GM19043 (cell line): Measurements from ENCODE around the gene TOGARAM2.

Experiments used
- ATAC-seq: cut with Tn5 transposase; IDR thresholded peaks from one replicate; pipeline ENCODE4 v1.9.1; 2021; ENCODE audit warnings: low read depth; ENCODE audit not compliant: unreplicated experiment

Gene TOGARAM2

DNA sequence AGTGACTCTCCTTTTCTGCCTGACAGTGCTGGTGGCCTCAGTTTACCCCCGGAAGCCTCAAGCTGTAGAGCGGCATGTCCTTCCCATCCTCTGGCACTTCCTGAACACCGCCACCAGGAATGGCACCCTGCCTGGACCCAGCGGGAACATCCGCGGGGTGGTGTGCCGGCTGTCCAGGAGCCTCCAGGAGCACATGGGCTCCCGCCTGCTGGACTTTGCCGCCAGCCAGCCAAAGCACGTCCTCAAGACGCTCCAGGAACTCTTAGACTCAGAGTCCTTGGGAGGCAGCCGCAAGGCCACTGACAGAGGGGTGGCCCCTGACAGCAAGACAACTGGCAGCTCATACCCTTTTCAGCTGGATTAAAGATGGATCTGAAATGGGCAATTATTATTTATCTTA is 70.6 kb downstream of the TOGARAM2 start:
- ATAC-seq, result no peak

DNA sequence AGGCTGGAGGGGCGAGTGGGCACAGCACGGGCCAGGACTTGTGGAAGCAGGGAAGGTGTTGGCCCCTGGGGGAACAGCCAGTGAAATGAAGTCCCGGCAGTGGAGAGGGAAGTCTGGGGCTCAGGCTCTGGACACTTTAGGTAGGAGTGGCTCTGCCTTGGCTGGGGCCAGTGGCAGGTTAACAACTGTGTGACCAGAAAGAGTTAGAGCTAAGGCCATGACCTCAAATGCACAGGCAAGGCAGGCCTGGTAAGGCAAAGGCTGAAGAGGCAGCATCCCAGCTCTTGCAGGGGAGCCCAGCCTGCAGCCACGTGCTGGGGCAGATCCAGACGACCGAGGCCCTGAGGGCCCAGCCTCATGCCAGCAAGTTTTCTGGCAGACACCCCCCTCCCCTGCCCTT is 71.7 kb downstream of the TOGARAM2 start:
- no peak for ATAC-seq

DNA sequence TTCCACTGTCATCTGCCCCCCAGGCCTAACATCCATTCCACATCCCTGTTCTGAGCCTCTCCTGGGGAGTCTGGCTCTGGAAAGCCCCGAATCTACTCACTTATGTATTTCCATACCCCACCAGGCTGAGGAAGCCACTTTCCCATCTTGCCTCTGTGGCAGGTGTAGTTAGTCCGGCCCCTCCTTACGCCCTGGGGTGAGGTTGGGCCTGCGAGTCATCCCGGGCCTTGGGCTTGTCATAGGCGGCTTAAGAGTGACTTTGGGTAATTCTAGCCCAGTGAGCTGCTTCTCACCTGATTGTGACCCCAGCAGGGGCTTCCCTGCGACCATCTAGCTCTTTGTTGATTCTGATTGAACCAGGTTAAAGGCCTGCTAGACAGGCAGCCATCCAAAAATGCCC is 72.1 kb downstream of the TOGARAM2 start:
- no peak for ATAC-seq

DNA sequence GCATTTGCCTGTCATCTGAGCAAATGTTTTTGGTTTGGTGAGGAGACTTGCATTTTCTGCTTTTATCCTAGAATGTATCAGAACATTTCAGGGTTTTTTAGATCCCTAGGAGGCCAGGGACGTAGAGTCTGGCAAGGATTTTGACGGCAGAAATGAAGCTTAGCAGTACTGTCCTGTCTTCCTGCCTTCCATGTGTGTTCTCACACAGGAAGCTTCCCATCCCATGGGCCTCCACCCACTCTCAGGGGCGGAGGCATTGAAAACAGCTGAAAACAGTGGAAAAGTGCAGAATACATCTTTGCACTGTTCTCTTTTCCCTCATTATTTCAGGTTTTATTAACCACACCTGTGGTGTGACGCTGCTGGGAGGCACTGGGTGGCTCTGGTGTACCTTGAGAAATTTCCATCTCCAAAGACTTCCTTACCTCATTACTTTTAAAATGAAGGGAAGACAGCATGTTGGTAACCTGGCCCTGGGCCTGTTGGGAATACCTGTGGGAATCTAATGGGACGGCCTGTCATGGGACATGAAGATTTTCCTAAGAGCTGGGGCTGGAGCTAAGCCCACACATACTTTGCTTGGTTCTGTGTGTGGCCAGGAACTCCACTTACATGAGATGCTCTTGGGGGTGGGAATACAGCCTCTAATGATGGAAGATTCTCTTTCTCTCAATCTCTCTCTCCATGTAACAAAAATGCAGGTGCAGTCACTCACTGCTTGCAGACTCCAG is 72.7 kb downstream of the TOGARAM2 start:
- ATAC-seq, result no peak

DNA sequence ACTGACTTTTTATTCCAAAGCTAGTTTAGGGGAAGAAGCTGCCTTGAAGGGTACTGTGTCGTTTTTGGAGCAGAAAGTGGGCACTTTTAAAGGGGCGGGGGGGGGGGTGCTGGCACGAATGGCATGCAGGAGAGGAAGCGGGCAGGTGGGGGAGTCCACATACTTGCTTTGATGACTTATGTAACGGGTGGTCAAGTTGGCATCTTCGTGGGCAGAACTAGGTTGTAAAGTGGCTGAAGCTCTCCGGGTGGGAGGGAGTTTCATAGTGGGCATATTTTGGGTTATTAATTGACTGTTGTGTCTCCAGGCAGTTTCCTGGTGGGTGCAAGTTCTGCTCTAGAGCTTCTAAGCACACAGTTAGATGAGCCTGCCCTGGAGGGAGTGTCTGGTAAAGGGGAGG is 73.3 kb downstream of the TOGARAM2 start:
- no peak for ATAC-seq

DNA sequence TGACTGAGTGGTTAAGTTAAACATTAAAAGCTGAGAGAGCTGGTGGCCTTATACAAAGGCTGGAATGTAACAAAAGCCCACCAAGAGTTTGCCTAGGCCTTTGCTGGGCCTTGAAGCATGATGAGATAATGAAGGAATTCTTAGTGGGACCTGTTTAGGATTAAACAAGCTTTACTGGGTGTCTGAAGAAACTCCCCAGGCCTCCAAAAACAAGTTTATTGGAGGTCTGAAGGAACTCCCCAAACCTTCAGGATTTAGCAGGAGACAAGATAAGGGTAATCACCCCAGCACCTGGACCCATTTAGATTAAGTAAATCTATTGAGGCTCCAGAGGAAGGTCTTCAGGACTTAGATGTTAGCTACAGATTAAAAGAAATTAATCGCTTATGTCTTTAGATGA is 74.5 kb downstream of the TOGARAM2 start:
- ATAC-seq, result no peak

DNA sequence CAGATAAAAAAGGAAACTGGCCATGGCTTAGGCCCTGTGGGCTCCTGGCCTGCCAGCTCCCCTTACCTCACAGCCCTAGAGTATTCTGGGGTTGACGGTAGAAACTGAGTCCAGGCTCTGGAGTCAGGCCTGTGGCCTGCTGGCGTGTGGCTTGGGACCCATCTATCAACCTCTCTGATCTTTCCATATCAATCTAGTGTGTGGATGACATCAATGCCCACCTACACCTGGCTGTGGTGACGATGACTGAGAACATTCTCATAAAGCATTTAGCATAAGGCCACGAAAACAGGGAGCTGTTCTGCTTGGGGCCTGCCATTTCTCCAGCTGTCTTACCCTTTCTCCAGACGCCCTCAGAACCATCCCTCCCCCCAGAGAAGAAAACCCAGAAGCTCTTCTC is 75.4 kb downstream of the TOGARAM2 start:
- no peak for ATAC-seq

DNA sequence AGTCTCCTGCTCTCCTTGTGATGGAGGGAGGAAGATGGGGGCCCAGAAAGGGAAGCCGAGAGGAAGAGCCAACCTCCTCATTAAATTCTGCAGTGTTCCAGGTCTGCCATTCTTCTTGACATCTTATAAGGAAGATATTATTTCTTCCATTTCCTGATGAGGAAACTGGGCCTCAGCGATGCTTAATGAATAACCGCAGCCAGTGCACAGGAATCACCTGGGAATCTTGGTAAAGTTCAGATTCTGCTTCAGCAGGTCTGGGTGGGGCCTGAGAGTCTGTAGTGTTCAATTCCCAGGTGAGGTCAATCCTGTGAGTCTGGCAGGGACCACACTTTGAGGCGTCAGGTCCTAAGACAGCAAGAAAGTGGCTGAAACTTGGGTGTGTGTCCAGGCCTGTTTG is 75.9 kb downstream of the TOGARAM2 start:
- no peak for ATAC-seq

DNA sequence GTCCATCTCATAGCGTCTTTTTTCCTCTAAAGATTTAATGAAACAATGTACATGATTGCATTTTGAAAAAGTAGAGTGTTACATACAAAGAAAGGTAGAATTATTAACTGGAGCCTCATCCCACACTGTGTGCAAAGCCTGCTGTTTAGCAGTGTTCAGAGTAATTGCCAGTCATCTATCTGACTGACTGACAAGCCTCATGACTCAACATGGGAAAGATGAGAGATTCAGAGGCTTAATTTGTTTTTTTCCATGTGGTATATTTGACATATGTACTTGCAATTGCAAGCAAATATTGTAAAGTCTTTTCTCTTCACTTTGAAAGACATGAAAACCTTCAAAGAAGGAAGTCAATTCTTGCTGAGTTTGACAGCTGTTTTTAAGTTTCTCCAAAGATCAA is 78.5 kb downstream of the TOGARAM2 start:
- ATAC-seq, result no peak

DNA sequence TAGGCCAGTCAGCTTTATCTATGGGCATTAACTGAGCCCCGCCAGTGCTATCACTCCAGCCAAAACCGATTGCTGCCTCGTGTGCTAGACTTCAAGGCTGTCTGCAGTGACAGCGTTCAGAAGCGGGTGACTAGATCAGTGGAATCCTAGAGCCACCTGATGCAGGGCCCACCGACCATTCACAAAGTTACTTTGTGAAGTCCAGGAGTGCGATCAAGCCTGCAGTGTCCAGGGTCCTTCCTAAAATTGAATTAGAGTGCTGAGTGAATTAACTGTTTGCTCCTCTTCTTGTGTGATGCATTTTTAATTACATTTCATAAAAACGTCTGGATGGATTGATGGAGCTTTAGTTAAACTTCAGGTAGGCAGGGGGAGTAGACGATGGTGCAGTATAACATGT is 79.3 kb downstream of the TOGARAM2 start:
- ATAC-seq, result no peak

DNA sequence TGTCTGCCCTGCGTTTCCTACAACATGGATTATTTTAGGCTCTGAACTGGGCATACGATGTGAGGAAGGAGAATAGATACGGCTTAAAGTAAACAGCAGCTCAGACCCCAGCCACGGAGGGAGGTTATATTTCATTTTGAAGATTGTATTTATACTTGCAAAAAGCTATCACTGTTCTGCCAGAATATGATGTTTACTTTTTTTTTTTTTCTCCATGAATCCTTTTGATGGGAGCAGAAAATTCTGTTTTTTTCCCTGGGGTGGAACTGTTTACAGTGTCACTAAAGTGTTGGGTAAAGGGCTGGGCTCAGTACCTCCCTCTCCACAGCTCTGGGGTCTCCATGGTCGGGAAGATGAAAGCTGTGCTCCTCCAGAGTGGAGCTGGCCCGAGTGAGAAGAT is 80.1 kb downstream of the TOGARAM2 start:
- ATAC-seq, result no peak

DNA sequence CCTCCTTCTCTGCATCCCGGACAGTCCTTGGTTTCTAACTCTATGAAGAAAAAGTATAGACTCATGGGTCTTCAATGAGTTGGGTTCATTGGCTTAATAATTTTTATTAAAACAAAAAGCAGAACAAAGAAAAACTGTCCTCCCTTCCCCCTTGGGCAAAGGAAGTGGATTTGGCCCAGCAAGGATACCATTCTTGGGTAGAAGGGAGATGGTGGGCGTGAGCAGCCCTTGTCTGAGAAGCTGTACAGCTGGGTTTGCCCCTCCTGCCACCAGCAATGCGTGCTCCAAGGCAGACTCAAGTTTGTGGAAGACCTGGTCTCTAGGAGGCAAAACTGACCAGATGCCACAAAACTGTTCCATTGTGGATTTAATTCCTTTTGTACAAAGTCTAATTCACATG is 80.5 kb downstream of the TOGARAM2 start:
- ATAC-seq, result no peak

DNA sequence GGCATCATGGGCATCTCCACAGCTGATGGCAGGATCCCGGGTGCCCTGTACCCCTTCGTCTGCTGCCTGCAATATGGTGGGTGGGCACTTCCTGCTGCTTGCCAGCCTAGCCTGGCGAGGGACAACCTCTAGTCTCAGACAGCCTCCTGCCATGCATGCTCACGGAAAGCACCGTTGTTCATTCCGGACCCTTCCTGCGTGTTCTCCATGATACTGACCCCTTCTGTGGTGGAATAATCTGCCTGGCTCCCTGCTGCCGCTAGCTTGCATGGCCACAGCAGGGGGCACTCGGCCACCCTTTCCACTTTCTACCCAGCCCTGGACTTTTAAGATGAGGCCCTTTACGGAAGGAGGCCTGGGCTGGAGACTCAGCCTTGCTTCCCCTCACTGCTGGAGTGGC is 81.3 kb downstream of the TOGARAM2 start:
- no peak for ATAC-seq

DNA sequence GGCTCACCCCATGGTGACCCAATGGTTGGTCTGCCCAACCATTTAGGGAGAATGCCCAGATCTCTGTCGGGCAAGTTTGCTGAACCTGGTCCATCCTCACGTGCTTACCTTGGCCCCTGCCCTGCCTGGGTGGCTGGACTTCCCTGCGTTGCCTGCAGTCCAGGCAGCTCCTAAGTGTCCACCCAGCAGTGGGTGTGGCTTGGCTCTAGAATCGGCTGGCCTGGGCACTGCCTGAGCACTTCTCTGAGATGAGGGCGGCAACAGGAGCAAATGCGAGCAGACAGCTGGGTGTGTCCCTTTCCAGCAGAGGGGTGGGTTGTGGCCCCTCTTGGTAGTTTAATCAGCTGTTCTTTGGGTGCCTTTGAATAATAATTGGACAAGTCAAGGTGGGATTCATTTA is 82.0 kb downstream of the TOGARAM2 start:
- ATAC-seq, result no peak

DNA sequence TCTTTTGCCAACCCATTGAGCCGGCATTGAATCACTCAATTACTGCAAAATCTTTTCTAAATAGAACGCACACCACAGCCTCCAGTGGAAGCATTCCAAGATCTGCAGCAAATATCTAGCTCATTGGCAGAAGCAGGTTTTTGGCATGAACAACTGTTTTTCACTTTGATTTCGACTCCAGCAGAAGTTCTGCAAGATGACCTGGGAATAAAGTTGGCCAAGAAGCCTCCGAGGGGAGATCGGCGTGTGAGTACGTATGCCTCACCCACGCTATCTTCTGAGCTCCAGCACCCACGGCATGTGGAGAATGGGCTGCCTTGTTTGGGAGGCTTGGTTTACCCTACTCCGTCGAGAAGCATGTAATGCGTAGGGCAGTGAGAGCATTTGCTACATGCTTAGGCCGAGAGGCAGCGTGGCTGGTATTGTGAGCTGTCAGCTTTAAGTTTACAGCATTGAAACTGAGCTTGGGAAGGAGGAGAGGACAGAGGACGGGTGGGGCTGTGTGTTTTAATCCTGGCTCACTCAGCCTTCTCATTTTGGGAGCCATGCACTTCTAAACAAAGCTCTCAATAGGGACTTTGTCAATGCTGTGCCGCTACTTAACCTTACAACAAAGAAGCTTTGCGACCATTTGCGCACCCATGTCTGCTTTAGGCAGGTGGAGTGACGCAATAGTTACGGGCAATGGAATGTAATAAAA is 82.7 kb downstream of the TOGARAM2 start:
- ATAC-seq, result no peak

DNA sequence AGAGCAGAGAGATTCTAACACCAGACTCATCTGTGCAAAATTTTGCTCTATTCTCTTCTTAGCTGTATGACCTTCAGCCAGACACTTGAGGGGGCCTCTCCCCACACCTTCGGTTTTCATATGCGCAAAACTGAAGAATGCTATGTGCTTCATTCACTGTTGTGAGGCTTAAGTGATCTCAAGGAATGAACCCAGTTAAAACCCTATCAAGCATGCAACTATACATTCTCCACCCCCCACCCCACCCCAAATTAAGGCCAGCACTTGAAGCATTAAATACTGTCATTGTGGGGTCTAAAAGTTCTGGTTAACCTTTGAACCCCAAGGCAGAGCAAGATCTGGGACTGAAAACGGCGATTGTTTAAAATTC is 83.2 kb downstream of the TOGARAM2 start:
- ATAC-seq, result no peak

DNA sequence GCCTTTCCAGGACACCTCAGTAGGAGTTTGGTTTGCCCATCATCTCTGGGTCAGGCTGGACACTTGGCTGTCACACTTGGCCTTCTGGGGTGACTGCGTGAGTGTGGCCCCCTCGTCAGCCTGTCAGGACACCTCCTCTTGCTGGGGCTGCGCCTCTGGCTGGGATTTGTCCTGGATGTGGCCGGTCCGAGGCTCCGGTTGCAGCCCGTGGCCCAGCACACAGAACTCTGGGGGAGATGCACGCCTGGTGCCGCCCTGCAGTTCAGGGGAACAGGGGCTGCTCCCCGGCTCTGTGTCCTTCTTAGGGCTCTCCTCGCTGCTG is 83.6 kb downstream of the TOGARAM2 start:
- no peak for ATAC-seq

DNA sequence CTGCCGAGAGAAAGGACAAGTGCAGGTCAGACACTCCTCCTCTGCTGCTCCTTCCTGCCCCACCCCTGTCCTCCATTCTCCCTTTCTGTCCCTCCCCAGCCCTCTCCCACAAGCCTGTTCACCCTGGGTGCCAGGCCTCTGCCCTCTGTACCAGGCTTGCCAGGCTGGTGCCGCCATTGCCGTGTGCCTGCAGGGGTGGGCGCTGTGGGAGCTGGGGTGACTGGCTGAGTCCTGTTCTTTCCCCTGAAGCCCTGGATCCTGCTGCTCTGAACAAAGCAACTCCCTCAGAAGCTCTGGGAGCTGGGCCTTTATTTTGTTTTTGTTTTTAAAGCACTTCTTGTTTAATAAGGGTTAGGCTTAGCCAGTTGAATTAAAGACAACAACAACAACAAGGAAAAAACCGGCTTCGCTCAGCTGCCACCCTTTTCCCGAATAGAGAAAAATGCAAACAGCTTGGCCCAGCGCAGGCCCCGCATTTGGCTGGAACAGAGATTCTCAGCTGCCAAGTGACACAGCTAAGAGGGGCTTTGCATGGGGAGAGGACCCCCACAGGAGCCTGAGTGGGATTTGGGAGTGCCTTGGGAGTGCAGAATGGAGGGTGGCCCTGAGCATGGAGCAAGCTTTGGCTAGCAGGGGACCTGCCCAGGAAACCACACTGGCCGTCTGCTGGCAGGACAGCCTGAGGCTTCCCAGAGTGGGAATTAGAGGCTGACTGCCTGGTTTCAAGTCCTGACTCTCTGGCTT is 84.1 kb downstream of the TOGARAM2 start:
- no peak for ATAC-seq

DNA sequence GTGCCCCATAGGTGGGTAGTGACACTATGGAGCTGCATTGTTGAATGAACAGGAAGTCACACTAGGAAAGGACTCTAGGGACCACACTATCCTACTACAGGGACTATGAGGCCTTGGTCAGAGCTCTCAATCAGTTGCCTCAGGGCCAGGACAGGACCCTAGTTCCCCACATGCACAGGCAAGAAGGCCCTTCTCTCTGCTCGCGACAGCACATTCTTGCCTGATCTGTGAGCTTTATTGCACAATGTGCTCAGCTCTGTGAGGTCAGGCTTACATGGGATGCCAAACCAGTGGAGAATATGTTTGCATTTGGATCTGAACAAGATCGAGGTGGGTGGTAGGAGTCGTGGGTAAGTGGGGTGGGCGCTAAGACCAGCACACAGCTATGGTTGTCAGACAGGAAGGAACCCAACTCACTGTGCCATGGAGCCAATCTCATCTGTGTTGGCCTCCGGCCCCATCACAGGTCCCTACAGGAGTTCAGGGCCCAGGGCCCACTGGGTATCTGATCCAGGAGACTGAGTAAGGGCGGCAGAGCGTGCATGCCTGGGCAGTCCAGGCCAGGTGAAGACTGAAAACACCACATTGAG is 85.3 kb downstream of the TOGARAM2 start:
- ATAC-seq, result no peak

DNA sequence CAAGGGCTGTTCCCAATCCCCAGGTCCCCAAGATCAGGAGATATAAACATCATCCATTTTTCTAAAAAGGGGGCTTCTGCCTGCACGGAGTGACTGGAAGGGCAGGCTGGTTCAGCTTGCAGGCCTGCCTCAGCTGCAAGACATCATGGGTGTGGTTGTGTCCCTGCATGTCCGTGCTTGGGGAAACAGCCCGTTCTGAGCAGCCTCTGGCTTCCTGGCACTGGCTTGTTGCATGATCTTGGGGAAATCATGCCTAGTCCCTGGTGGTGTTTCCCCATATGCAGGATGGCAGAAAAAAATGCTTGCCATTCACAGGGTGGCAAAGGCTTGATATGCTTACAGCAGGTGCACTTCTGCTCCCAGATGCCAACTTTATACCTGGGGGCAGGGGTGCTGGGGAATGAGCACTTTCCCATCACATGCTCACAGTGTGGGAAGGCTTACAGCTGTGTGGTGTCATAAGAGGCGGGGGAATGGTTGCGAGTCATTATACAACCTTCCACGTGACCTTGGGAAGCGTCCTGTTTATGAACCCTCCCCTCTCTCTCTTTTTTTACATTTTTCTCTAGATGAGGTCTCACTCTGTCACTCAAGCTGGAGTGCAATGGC is 86.0 kb downstream of the TOGARAM2 start:
- ATAC-seq, result no peak

DNA sequence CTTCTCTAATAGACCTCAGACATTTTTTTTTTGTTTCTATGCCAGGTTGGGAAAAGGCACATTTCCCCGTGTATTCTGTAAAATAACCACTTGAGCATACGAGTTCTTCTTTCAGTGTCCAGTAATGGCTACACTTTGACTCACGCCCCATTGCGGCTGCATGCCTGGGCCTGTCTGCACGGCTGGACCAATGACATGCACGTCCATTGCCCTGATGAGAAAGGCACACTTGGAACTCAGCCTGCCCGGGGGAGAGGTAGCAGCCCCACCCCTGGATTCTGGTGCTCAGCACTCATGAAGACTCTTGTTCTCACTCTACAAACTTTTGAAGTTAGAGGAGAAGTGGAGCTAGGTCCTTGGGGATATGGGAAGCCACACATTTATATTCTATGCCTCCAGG is 87.4 kb downstream of the TOGARAM2 start:
- ATAC-seq, result no peak
